ENCODE data around the gene TP63.
A peak's percentile ranks its signal among the peaks of the same experiment; 100 is the strongest.

Gene TP63

GRCh38 chr3:189685291-189685690 is 54.1 kb downstream of the TP63 start:
- DNase-seq (ENCODE audit: low spot score) = no peak

- DNase-seq (ENCODE audit: low spot score) = no peak
Measured at GRCh38 chr3:189685860-189686259, 54.7 kb downstream of the TP63 start.

GRCh38 chr3:189687475-189687874 is 56.3 kb downstream of the TP63 start:
- no peak for DNase-seq (ENCODE audit: low spot score)

- DNase-seq (ENCODE audit: low spot score) = no peak
Measured at GRCh38 chr3:189688262-189688661, 57.1 kb downstream of the TP63 start.

GRCh38 chr3:189689625-189690024 is 58.4 kb downstream of the TP63 start:
- no peak for DNase-seq (ENCODE audit: low spot score)

GRCh38 chr3:189690237-189690636 is 59.0 kb downstream of the TP63 start:
- DNase-seq (ENCODE audit: low spot score) = no peak

GRCh38 chr3:189690672-189691071 is 59.5 kb downstream of the TP63 start:
- no peak for DNase-seq (ENCODE audit: low spot score)

GRCh38 chr3:189695400-189695799 is 64.2 kb downstream of the TP63 start:
- DNase-seq (ENCODE audit: low spot score) = no peak

- no peak for DNase-seq (ENCODE audit: low spot score)
Measured at GRCh38 chr3:189698811-189699210, 67.6 kb downstream of the TP63 start.

GRCh38 chr3:189699885-189700284 is 68.7 kb downstream of the TP63 start:
- no peak for DNase-seq (ENCODE audit: low spot score)

GRCh38 chr3:189702066-189702646 is 71.0 kb downstream of the TP63 start:
- DNase-seq (ENCODE audit: low spot score) = peak; percentile 55

GRCh38 chr3:189703865-189704264 is 72.7 kb downstream of the TP63 start:
- DNase-seq (ENCODE audit: low spot score) = no peak

GRCh38 chr3:189708375-189708774 is 77.2 kb downstream of the TP63 start:
- DNase-seq (ENCODE audit: low spot score) = no peak

GRCh38 chr3:189710620-189711402 is 79.6 kb downstream of the TP63 start:
- DNase-seq (ENCODE audit: low spot score) = no peak

GRCh38 chr3:189712906-189713483 is 81.8 kb downstream of the TP63 start:
- no peak for DNase-seq (ENCODE audit: low spot score)

- DNase-seq (ENCODE audit: low spot score) = no peak
Measured at GRCh38 chr3:189714991-189715961, 84.1 kb downstream of the TP63 start.

GRCh38 chr3:189718215-189718614 is 87.0 kb downstream of the TP63 start:
- no peak for DNase-seq (ENCODE audit: low spot score)

GRCh38 chr3:189720736-189721417 is 89.7 kb downstream of the TP63 start:
- DNase-seq (ENCODE audit: low spot score) = no peak

GRCh38 chr3:189721873-189722665 is 90.9 kb downstream of the TP63 start:
- DNase-seq (ENCODE audit: low spot score) = no peak

GRCh38 chr3:189724356-189724755 is 93.2 kb downstream of the TP63 start:
- no peak for DNase-seq (ENCODE audit: low spot score)

GRCh38 chr3:189726277-189726676 is 95.1 kb downstream of the TP63 start:
- DNase-seq (ENCODE audit: low spot score) = no peak
